ENCODE measurements around the gene LRCH1. TPM values are rescaled to one million over a fixed set of nuclear protein-coding genes. Genes with fewer than 3 reads are reported as not detected.

The LRCH1 gene
- total RNA-seq, 2 experiments from 2014 or later: 15.5 to 17.1 TPM

DNA sequence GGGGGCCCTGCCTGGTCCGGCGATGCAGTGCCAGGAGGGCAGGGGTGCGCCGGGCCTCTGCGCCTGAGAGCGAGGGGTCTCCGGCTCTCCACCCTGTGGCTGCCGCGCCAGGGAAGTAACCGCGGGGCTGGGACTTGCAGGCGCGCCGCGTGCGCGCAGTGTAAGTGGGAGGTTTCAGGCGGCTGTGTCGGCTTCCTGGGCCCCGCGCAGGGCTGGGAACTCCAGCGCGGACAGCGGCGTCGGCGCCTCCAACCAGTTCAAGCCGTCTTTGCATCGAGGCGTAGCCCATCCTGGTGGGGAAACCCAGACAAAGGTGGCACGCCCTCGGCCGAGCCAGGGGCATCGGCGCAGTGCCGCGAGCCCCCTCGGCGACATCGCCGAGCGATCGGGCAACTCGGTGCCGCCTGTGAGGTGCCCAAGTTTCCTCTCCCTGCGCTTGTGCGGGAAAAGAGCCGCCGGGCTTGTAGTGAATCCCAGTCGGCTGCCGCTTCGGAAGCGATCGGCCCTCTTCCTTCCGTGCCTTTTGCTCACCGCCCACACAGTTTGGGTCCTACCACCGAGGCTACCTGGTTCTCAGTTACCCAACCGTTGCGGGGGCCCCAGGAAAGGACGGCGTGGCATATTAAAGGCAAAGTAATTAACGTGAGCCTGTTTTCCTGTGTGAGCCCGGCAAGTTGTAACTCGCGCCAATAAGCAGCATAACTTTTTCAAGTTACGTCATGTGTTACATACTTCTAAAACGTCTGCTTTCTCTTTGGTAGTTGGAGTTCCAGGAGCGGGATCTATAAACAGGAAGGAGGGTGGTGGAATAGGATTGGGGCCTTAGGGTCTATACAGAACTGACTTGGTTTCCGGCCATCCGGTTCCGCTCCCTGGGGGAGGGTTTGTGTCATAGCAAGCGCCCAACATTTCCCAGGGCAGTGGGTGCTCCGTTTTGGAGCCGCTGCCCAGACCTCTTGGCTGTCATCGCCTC, 1.2 kb downstream of the LRCH1 start:
- POLR2A ChIA-PET: interaction anchor here (1.1 kb wide), 1 partner anchor 15 kb away, joined by 4 read pairs; no protein-coding TSS in a partner anchor
- ATAC-seq (peak; percentile 57), DNase-seq (peak; percentile 82)
- CTCF ChIA-PET: interaction anchor here (1.0 to 5.2 kb wide), 3 partner anchors 113 to 170 kb away, joined by 3 to 149 read pairs (median 3); no protein-coding TSS in a partner anchor
- intact Hi-C loops (cut with micrococcal nuclease): loop anchor here (5.0 kb wide), 3 partner anchors 38 to 243 kb away; partner anchors contain the start of gene ESD
- TF ChIP-seq, protein P1, sequence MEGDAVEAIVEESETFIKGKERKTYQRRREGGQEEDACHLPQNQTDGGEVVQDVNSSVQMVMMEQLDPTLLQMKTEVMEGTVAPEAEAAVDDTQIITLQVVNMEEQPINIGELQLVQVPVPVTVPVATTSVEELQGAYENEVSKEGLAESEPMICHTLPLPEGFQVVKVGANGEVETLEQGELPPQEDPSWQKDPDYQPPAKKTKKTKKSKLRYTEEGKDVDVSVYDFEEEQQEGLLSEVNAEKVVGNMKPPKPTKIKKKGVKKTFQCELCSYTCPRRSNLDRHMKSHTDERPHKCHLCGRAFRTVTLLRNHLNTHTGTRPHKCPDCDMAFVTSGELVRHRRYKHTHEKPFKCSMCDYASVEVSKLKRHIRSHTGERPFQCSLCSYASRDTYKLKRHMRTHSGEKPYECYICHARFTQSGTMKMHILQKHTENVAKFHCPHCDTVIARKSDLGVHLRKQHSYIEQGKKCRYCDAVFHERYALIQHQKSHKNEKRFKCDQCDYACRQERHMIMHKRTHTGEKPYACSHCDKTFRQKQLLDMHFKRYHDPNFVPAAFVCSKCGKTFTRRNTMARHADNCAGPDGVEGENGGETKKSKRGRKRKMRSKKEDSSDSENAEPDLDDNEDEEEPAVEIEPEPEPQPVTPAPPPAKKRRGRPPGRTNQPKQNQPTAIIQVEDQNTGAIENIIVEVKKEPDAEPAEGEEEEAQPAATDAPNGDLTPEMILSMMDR (IDR thresholded peaks at IDR 0.05): no peak
- Mint-ChIP-seq H3K4me1 (ENCODE audit: low read depth) (peaks cover 48% of the 10 kb centered on the region), H3K27me3 (peaks cover 2% of the 10 kb centered on the region), H3K36me3 (ENCODE audit: low read depth) (peaks cover 3% of the 10 kb centered on the region), H3K9me3 (no peaks in the 10 kb centered on the region), H3K4me3 (peak overlapping the region; percentile 90), H3K27ac (peak overlapping the region; percentile 91)

DNA sequence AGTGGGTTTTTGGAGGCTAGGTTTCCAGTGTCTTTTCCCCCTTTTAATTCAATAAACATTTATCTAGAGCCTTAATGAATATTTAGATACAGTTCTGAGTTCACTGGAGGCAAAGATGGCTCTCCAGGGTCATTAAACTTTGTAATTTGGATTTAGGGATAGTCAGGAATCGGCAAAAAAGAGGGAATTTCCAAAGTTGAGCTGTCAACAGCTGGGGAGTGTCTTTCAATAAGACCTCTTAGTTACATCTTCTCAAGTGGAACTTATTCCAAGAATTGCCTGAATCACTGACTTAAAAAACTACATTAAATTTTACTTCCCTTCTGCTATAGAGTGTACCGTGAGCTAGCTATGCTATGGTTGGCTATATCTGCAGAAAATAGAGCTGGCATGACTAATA, 2.0 kb downstream of the LRCH1 start:
- POLR2A ChIA-PET: interaction anchor here (1.1 to 1.5 kb wide), 2 partner anchors 16 to 114 kb away, joined by 3 to 4 read pairs; no protein-coding TSS in a partner anchor
- DNase-seq: no peak
- H3K27ac Mint-ChIP-seq: peak overlapping the region; percentile 91

DNA sequence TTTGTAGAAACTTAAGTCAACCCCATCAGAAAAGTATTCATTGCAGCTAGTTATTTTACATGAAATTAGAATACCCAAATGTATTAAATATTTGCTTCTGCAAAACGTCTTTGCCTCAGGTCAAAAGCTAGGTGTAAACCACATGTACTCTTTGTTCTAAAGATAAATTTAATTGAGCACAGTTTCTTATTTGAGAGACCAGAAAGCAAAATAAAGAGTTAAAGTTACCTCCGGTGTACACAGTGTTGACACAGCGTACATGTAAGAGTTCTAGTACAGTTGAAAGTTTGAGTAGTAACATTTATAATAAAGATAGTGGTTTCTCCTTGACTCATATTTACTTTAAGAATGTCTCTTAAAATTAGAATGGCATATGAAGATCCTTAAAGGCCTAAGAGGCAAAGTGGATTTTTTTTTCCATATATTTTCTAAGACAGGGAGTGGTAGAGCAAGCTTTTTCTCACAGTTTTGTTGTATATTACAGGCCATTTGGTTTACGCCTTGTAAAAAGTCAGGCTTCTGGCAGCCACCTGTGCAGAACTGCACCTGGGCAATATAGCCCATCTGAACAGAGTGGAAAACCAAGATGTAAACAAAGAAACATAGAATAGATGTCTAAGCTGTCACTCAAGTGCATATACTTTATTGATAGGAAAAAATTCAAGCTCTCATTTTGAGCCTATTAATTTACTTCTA, 2.9 kb downstream of the LRCH1 start:
- ATAC-seq (no peak), DNase-seq (no peak)
- intact Hi-C loops (cut with micrococcal nuclease): no loop called here
- H3K9me3 Mint-ChIP-seq: no peaks in the 10 kb centered on the region
- peaks cover 3% of the 10 kb centered on the region for H3K36me3 Mint-ChIP-seq (ENCODE audit: low read depth)
- peak overlapping the region; percentile 44 for H3K27ac Mint-ChIP-seq
- peak overlapping the region; percentile 90 for H3K4me3 Mint-ChIP-seq
- ChIA-PET CTCF (interaction anchor here (1.0 to 1.5 kb wide), 8 partner anchors 11 to 165 kb away, joined by 3 to 5 read pairs (median 3); no protein-coding TSS in a partner anchor), POLR2A (interaction anchor here (1.1 to 1.5 kb wide), 2 partner anchors 15 to 113 kb away, joined by 3 to 4 read pairs; no protein-coding TSS in a partner anchor)
- peaks cover 55% of the 10 kb centered on the region for H3K4me1 Mint-ChIP-seq (ENCODE audit: low read depth)
- TF ChIP-seq, protein P1 (IDR thresholded peaks at IDR 0.05): no peak
- no peaks in the 10 kb centered on the region for H3K27me3 Mint-ChIP-seq

More for the DNA sequence above, 2.0 kb downstream of the LRCH1 start:
- intact Hi-C loops (cut with micrococcal nuclease): loop anchor here (5.0 kb wide), 3 partner anchors 37 to 242 kb away; partner anchors contain the start of gene ESD
- TF ChIP-seq, protein P1 (IDR thresholded peaks at IDR 0.05): no peak
- CTCF ChIA-PET: interaction anchor here (0.7 to 1.5 kb wide), 9 partner anchors 11 to 166 kb away, joined by 3 to 5 read pairs (median 3); no protein-coding TSS in a partner anchor
- no peaks in the 10 kb centered on the region for H3K9me3 Mint-ChIP-seq
- no peak for ATAC-seq
- no peaks in the 10 kb centered on the region for H3K27me3 Mint-ChIP-seq
- peak overlapping the region; percentile 90 for H3K4me3 Mint-ChIP-seq
- peaks cover 55% of the 10 kb centered on the region for H3K4me1 Mint-ChIP-seq (ENCODE audit: low read depth)
- peaks cover 3% of the 10 kb centered on the region for H3K36me3 Mint-ChIP-seq (ENCODE audit: low read depth)

DNA sequence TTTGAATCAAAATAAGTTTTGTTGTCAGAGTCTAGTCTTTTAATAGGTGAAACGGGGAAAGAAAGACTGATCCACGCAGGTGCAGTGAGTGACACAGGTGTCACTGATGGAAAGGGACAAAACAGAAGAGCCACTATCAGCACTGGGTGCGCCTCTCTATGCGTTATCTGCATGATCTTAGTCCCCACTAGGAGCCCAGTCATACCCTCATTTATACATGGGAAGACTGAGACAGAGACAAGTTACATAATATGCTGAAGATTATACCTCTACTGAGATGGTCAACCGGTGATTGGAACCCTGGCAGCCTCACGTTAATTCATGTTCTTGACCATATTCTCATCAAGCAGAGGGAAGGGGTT, 3.4 kb downstream of the LRCH1 start:
- intact Hi-C loops (cut with micrococcal nuclease): no loop called here
- ChIA-PET CTCF (interaction anchor here (1.2 to 1.5 kb wide), 2 partner anchors 10 to 24 kb away, joined by 4 to 5 read pairs; no protein-coding TSS in a partner anchor), POLR2A (interaction anchor here (1.5 kb wide), 1 partner anchor 112 kb away, joined by 3 read pairs; no protein-coding TSS in a partner anchor)
- Mint-ChIP-seq H3K36me3 (ENCODE audit: low read depth) (peaks cover 3% of the 10 kb centered on the region), H3K4me1 (ENCODE audit: low read depth) (peaks cover 54% of the 10 kb centered on the region), H3K27ac (no peak overlapping the region), H3K27me3 (no peaks in the 10 kb centered on the region), H3K4me3 (no peak overlapping the region), H3K9me3 (no peaks in the 10 kb centered on the region)
- DNase-seq (no peak), ATAC-seq (no peak)
- TF ChIP-seq, protein P1 (IDR thresholded peaks at IDR 0.05): no peak

Measured in activated CD8-positive, alpha-beta T cell treated with anti-CD3 and anti-CD28 coated beads for 36 hours (primary cell).